OCI-M2 (cell line): Measurements from ENCODE around the gene MC1R.
"Not testable (repeated sequence)": the region's sequence is repeated elsewhere in the genome, so short reads cannot be mapped to it uniquely, and the experiment has no call there.

Source experiments
- DNase-seq: peaks from one replicate; lab custom pipeline; 2025; ENCODE audit not compliant: unreplicated experiment; lab: John Stamatoyannopoulos, UW

Gene MC1R

GRCh38 chr16:89913408-89914387 is 5.0 kb upstream of the MC1R start:
- no peak for DNase-seq

DNA sequence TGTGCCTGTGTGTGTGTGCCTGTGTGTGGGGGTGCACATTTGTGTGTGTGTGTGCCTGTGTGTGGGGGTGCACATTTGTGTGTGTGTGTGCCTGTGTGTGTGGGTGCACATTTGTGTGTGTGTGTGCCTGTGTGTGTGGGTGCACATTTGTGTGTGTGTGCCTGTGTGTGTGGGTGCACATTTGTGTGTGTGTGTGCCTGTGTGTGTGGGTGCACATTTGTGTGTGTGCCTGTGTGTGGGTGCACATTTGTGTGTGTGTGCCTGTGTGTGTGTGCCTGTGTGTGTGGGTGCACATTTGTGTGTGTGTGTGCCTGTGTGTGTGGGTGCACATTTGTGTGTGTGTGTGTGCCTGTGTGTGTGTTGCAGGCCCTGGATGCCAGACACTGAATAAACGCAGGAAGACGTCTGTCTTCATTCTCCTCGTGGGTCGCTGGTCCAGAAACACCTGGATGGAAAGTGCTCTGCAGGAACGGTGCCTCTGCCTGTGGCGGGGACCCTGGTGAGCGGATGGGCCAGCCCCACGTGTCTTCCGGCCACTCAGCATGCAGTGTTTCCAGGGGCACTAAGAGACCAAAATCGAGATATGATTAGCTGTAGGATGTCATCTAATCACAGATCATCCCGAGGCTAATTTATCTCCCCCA is 3.9 kb upstream of the MC1R start:
- not testable (repeated sequence) for DNase-seq

- no peak for DNase-seq
Observed at GRCh38 chr16:89915303-89916232, 3.1 kb upstream of the MC1R start.

- DNase-seq = no peak
Observed at GRCh38 chr16:89917773-89918452, 749 bp upstream of the MC1R start.

DNA sequence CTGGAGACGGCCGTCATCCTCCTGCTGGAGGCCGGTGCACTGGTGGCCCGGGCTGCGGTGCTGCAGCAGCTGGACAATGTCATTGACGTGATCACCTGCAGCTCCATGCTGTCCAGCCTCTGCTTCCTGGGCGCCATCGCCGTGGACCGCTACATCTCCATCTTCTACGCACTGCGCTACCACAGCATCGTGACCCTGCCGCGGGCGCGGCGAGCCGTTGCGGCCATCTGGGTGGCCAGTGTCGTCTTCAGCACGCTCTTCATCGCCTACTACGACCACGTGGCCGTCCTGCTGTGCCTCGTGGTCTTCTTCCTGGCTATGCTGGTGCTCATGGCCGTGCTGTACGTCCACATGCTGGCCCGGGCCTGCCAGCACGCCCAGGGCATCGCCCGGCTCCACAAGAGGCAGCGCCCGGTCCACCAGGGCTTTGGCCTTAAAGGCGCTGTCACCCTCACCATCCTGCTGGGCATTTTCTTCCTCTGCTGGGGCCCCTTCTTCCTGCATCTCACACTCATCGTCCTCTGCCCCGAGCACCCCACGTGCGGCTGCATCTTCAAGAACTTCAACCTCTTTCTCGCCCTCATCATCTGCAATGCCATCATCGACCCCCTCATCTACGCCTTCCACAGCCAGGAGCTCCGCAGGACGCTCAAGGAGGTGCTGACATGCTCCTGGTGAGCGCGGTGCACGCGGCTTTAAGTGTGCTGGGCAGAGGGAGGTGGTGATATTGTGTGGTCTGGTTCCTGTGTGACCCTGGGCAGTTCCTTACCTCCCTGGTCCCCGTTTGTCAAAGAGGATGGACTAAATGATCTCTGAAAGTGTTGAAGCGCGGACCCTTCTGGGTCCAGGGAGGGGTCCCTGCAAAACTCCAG is 1.1 kb downstream of the MC1R start:
- no peak for DNase-seq

GRCh38 chr16:89920723-89921122 is 2.1 kb downstream of the MC1R start:
- DNase-seq = no peak

GRCh38 chr16:89921131-89921701 is 2.6 kb downstream of the MC1R start:
- no peak for DNase-seq

DNA sequence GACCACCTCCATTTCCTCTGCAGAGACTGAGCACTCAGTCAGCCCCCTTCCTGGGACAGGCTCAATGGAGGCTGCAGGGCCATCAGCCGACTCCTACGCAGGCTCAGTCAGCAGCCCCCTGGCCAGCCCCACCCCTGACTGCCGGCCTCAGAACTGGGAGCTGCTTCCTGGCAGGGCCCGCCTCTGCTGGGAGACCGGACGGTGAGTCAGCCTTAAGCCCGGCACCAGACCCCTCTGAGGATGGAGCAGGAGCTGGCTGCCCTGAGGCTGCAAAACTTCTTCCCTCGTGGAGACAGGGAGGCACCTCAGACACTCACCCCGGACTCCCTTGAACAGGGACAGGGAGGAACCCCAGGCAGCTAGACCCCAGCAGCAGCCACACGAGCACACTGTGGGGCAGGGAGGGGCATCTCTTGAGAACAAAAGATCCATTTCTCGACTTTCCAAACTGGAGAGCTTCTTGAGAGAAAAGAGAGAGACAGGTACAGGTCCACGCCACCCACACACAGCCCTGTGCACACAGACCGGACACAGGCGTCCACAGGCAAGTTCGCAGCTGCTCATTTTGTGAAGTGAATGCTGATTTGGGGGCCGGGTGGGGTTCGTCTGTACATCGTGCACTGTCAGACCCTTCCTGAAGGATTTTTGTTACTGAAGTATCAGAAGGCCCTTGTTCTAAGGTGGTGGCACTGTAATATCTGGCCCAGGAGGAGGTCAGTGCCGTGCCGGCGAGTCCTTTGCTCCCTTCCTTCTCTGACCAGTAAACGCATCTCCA is 3.2 kb downstream of the MC1R start:
- DNase-seq = peak; percentile 24

DNA sequence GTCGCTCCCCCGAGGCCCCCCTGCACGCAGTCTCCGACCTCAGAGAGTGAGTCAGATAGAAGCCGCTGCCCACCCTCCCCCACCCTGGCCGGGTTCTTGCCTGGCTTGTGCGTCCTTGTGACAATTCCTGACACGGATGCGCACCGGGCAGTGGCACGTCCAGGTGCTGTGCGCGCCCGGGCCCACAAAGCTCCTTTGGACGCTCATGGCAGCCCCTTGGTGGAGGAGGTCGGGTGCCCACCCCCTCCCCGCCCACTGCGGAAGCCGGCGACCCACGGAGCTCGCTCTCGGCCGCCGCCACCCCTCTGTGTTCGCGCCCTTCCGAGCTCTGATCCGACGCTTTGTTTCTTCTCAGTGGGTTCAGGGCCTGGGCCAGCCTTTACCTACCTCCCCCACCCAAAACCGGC is 3.8 kb downstream of the MC1R start:
- no peak for DNase-seq

DNA sequence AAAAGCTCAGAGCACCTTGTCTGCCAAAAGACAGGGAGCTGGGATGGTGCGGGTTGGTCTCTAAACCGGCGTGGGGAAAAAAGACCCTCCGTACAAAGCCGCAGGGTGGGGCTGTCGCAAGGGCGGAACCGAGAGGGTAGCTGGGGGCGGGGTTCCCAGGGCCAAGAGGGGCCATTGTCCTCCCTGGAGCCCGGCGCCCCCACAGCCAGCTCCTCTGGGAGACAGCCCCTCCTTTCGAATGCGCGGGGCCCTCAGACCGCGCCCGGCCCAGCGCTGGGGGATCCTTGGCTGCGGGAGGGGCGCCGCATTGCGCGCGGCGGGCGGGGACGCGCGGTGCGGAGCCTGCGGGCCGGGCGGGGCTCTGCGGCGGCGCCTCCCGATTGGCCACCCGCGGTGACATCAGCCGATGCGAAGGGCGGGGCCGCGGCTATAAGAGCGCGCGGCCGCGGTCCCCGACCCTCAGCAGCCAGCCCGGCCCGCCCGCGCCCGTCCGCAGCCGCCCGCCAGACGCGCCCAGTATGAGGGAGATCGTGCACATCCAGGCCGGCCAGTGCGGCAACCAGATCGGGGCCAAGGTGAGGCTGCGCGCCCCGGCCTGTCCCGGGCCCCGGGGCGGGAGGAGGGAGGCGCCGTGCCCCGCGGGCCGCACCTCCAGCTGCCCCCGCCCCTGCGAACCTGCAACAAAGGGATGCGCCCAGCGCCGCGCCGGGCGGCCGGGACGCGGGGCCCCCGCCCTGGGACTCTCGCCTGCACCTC is 4.4 kb downstream of the MC1R start, which contains the start of gene TUBB3:
TSS of gene TUBB3 (plus strand) at position 459 of the 756 bp plus-strand sequence. CDS start at position 519, 60 bp downstream.
- no peak for DNase-seq

GRCh38 chr16:89923640-89924296 is 5.1 kb downstream of the MC1R start:
- no peak for DNase-seq

- DNase-seq = no peak
Observed at GRCh38 chr16:89924297-89924924, 5.7 kb downstream of the MC1R start.

DNA sequence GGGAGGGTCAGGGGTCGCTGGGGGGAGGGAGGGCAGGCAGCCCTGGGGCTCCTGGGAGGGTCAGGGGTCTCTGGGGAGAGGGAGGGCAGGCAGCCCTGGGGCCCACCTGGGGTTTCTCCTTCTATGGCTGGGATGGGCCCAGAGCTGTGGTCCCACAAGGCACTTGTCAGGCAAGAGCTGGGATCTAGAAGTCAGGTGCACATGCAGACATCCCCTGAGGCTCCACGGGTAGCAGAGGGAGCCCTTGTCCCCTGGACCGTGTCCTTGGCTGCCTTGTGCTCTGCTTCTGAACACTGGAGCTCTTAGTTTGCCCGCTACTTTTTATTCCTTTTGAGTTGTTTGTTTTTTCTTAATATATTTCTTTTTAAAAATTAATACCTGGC is 6.3 kb downstream of the MC1R start:
- no peak for DNase-seq

DNA sequence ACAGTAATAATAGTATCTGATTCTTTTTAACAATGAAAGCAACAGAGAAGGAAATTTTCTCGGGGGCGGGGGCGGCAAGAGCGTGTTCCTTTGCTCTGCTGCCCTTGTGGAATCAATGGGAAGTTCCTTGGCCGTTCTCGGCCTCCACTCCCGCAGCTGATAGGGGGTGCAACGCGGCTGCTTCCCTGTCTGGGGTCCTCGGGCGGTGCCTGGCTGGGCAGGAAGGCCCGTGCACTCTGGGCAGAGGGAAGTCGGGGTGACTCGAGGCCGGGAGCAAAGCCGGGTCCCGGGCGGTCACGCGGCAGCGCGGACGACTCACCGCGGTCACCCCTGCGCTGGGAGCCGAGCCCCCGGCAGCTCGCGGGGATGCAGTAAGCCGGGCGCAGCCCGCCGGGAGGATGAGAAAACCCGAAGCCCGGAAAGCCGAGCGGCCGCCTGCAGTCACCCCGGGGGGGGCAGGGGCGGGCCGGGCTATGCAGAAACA is 7.0 kb downstream of the MC1R start:
- no peak for DNase-seq

GRCh38 chr16:89931305-89931896 is 12.7 kb downstream of the MC1R start:
- no peak for DNase-seq

DNA sequence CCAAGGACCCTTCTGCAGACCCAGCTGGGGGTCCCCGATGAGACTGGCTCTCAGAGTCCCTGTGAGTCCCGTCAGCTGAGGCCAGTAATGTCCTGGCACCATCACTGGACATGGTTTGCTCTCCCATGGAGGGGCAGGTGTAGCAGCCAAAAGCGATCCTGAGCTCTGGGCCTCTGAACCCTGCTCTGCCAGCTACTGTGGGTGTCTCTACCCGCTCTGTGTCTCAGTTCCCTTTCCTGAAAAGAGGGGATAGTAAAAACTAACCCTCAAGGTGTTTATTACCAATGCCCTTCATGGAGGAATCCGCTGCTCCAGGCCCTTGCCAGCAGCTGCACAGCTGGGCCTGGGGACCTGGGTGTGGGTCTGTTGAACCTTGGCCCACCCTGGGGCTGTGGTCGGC is 13.3 kb downstream of the MC1R start:
- no peak for DNase-seq
